Activated CD4-positive, alpha-beta T cell treated with anti-CD3 and anti-CD28 coated beads, Interleukin-2, amount 50 U/mL, for 1 hour (primary cell): Measurements from ENCODE around the gene TMC4.

Experiments used
- DNase-seq: peaks from one replicate; pipeline ENCODE4 v3.0.0-alpha.2; 2020

The TMC4 gene

GRCh38 chr19:54125713-54126112, 47.2 kb downstream of the TMC4 start:
- no peak for DNase-seq

- no peak for DNase-seq
Observed at GRCh38 chr19:54124393-54124792, 48.6 kb downstream of the TMC4 start.

DNA sequence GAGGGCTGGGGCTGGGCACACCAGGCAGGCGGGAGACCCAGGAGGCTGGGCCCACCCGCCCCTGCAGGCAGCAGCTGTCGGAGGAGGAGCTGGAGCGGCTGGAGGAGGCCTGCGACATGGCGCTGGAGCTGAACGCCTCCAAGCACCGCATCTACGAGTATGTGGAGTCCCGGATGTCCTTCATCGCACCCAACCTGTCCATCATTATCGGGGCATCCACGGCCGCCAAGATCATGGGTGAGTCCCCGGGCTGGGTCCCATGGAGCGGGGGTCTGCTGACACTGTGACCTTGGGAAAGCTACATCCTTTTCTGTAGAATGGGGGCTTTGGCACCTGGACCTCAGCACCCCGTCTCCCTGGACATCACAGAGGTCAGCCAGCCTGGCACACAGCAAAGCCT, 49.3 kb downstream of the TMC4 start:
- no peak for DNase-seq

- DNase-seq = no peak
Observed at GRCh38 chr19:54121259-54121658, 51.7 kb downstream of the TMC4 start.

GRCh38 chr19:54115109-54116063, 57.6 kb downstream of the TMC4 start, which contains the start of the genes PRPF31 and TFPT:
TSS of gene PRPF31 (plus strand) at chr19:54115754. CDS start at chr19:54118279, 2,525 bp downstream.
TSS of gene TFPT (minus strand) at chr19:54115657. CDS start at chr19:54115269, 388 bp downstream.
- peak; percentile 98 for DNase-seq

DNA sequence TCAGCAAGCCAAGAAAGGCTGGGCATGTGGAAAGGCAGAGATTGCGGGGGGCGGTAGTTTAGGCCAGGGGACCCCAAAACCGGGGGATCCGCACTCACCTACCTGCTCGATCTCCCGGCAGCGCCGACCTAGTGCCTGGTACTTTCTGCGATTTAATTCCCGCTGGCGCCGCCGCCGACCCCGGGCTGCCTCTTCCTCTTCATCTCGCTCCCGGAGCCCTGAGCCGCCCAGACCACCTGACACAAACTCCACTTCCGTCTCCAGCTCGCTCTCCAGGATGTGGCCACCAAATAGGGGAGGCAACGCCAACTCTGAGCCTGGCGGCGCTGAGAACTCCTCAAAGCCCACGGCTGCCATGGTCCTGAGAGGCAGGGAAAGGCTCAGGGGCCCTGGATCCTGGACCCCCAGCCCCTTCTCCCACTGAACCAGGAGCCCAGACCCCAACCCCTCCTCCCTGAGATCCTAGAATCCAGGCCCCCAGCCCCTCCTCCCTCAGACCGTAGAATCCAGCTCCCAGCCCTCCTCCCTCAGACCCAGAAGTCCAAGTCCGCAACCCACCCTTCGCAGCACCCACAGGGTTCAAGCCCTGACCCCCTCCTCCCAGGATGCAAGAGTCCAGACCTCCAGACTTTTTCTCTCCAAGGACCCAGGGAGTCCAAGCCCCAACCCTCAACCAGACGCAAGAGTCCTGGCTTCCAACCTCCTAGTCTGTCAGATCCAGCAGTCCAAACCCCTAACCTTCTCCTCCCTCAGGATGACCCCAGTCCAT, 58.4 kb downstream of the TMC4 start:
- DNase-seq = peak; percentile 23
